Activated CD4-positive, alpha-beta T cell treated with anti-CD3 and anti-CD28 coated beads, Interleukin-2, amount 10 ng/mL, durations not matched to agents 24 days and 14 days (primary cell): ENCODE results near the gene ATE1. TPM values are rescaled to one million over a fixed set of nuclear protein-coding genes. Genes with fewer than 3 reads are reported as not detected.

Experiments
- DNase-seq: peaks from one replicate; pipeline ENCODE4 v3.0.0; 2022
- H3K27ac Mint-ChIP-seq: one replicate; pipeline ENCODE4 v1.8.0; 2022; ENCODE audit warnings: mild to moderate bottlenecking, mixed read lengths
- H3K27me3 Mint-ChIP-seq: one replicate; pipeline ENCODE4 v1.8.0; 2022; ENCODE audit warnings: mixed read lengths
- H3K36me3 Mint-ChIP-seq: one replicate; pipeline ENCODE4 v1.8.0; 2022; ENCODE audit warnings: low read depth, mild to moderate bottlenecking, mixed read lengths
- H3K4me1 Mint-ChIP-seq: one replicate; pipeline ENCODE4 v1.8.0; 2021; ENCODE audit warnings: mixed read lengths
- H3K4me3 Mint-ChIP-seq: one replicate; pipeline ENCODE4 v1.8.0; 2022; ENCODE audit warnings: mild to moderate bottlenecking, moderate library complexity, mixed read lengths
- H3K9me3 Mint-ChIP-seq: one replicate; pipeline ENCODE4 v1.8.0; 2021; ENCODE audit warnings: mixed read lengths
- intact Hi-C: fragments of 100-400 bp; cut with micrococcal nuclease; formaldehyde crosslinking; loops from one replicate; pipeline ENCODE4 v1.15.1; 2023
- total RNA-seq: library from RNA; stranded (reverse); gene quantifications from 2 replicates; pipeline ENCODE4 v1.2.3, GENCODE V29; 2022

The ATE1 gene
- total RNA-seq, 1 donor from 2014 or later: 39.1 TPM

DNA sequence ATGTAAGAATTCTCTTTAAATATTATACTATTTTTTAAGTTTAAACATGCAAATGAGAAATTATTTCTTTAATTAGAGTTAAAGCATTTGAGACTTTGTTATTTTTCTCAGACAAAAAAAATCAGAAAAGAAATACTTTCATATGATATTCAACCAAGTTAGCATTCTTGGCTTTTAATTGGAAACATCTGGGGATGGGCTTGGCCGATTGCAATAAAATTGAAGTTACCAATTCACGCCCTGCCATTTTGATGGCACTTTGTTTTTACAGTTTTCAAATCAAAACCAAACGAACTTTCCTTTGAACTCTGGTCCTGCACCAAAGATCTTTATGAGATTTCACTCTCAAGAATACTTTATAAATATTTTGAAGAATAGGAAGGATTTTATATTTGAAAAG is 127.7 kb downstream of the ATE1 start:
- no peak overlapping the region for H3K27ac Mint-ChIP-seq
- no peaks in the 10 kb centered on the region for H3K9me3 Mint-ChIP-seq
- no peak overlapping the region for H3K4me3 Mint-ChIP-seq
- H3K36me3 Mint-ChIP-seq: peaks cover 2% of the 10 kb centered on the region
- no peaks in the 10 kb centered on the region for H3K27me3 Mint-ChIP-seq
- no peaks in the 10 kb centered on the region for H3K4me1 Mint-ChIP-seq
- DNase-seq: no peak
- intact Hi-C loops: no loop called here

DNA sequence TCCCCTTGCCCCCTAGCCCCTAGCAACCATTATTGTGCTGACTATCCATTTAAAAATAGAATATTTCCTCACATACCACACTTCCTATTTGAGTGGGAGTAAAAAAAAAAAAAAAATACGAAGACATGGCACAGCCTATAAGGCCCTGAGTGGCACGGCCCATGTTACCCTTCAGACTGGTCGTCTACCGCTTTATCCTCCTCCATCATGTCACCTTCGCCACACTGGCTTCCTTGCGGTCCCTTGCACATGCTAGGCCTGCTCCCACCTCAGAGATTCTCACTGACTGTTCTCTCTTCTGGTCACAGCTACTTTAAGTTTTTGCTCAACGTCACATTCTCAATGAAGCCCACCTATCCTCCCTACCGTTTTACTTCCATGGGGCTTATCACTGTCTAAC is 130.3 kb downstream of the ATE1 start:
- DNase-seq: no peak
- H3K4me3 Mint-ChIP-seq: no peak overlapping the region
- H3K9me3 Mint-ChIP-seq: no peaks in the 10 kb centered on the region
- no peaks in the 10 kb centered on the region for H3K27me3 Mint-ChIP-seq
- H3K36me3 Mint-ChIP-seq: peaks cover under 1% of the 10 kb centered on the region
- intact Hi-C loops: no loop called here
- H3K4me1 Mint-ChIP-seq: no peaks in the 10 kb centered on the region
- H3K27ac Mint-ChIP-seq: peak overlapping the region; percentile 30

GRCh38 chr10:121796342-121796741 is 131.5 kb downstream of the ATE1 start:
- intact Hi-C loops: no loop called here
- Mint-ChIP-seq H3K4me1 (no peaks in the 10 kb centered on the region), H3K36me3 (no peaks in the 10 kb centered on the region), H3K27ac (no peak overlapping the region), H3K9me3 (no peaks in the 10 kb centered on the region), H3K4me3 (no peak overlapping the region), H3K27me3 (no peaks in the 10 kb centered on the region)
- DNase-seq: no peak

DNA sequence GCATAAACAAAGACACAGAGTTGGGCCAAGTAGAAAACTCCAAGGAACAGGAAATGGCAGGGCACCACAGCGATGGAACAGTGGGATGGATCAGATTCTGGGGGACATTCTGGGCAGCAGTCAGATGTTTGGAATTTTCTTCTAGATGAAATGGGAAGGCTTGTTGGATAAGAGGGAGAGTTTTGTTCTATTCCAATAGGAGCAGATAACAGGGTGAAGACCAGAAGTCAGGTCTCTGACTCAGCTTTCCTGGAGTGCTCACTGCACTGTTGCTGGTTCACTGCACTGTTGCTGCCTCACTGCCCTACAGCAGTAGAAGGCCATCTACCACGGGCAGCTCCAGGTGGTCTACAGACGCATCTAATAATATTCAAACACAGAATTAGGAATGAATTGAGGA is 135.6 kb downstream of the ATE1 start:
- Mint-ChIP-seq H3K9me3 (no peaks in the 10 kb centered on the region), H3K4me1 (no peaks in the 10 kb centered on the region), H3K27me3 (no peaks in the 10 kb centered on the region), H3K4me3 (no peak overlapping the region), H3K36me3 (no peaks in the 10 kb centered on the region), H3K27ac (no peak overlapping the region)
- no peak for DNase-seq
- intact Hi-C loops: no loop called here

GRCh38 chr10:121791761-121792160 is 136.1 kb downstream of the ATE1 start:
- Mint-ChIP-seq H3K4me1 (no peaks in the 10 kb centered on the region), H3K9me3 (no peaks in the 10 kb centered on the region), H3K36me3 (no peaks in the 10 kb centered on the region), H3K27me3 (no peaks in the 10 kb centered on the region), H3K27ac (no peak overlapping the region), H3K4me3 (no peak overlapping the region)
- DNase-seq: no peak
- intact Hi-C loops: no loop called here

- no peaks in the 10 kb centered on the region for H3K4me1 Mint-ChIP-seq
- intact Hi-C loops: no loop called here
- DNase-seq: no peak
- no peaks in the 10 kb centered on the region for H3K27me3 Mint-ChIP-seq
- no peaks in the 10 kb centered on the region for H3K36me3 Mint-ChIP-seq
- no peak overlapping the region for H3K4me3 Mint-ChIP-seq
- H3K27ac Mint-ChIP-seq: no peak overlapping the region
- no peaks in the 10 kb centered on the region for H3K9me3 Mint-ChIP-seq
These were observed 139.1 kb downstream of the ATE1 start for GRCh38 chr10:121788717-121789116.

DNA sequence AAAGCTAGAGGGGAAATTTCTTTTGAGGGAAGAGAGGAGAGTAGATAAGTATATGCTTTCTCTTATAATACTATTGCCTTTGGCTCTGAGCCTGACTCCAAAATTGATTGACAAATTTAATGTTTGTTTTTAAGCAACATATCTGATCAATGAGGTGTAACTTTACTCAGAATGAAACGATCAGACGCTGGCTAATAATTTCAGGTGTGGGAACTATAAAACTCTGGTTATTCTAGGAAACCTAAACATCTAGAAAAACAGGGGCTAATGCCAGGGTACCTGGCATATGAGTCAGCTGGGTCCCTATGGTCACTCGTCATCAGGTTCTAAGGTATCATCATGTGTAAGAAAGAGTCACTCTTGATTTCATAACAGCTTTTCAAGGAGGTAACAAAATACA is 139.7 kb downstream of the ATE1 start:
- H3K4me3 Mint-ChIP-seq: no peak overlapping the region

GRCh38 chr10:121787169-121787568 is 140.7 kb downstream of the ATE1 start:
- Mint-ChIP-seq H3K27me3 (no peaks in the 10 kb centered on the region), H3K4me3 (no peak overlapping the region), H3K9me3 (no peaks in the 10 kb centered on the region), H3K27ac (no peak overlapping the region), H3K4me1 (no peaks in the 10 kb centered on the region), H3K36me3 (no peaks in the 10 kb centered on the region)
- DNase-seq: no peak
- intact Hi-C loops: no loop called here

More for the DNA sequence above, 139.7 kb downstream of the ATE1 start:
- no peak for DNase-seq
- Mint-ChIP-seq H3K27me3 (no peaks in the 10 kb centered on the region), H3K36me3 (no peaks in the 10 kb centered on the region), H3K4me1 (no peaks in the 10 kb centered on the region), H3K9me3 (no peaks in the 10 kb centered on the region), H3K27ac (no peak overlapping the region)
- intact Hi-C loops: no loop called here

- no peaks in the 10 kb centered on the region for H3K4me1 Mint-ChIP-seq
- DNase-seq: no peak
- H3K27ac Mint-ChIP-seq: no peak overlapping the region
- intact Hi-C loops: no loop called here
- no peaks in the 10 kb centered on the region for H3K36me3 Mint-ChIP-seq
- no peak overlapping the region for H3K4me3 Mint-ChIP-seq
- H3K9me3 Mint-ChIP-seq: no peaks in the 10 kb centered on the region
- no peaks in the 10 kb centered on the region for H3K27me3 Mint-ChIP-seq
These were observed 144.0 kb downstream of the ATE1 start for GRCh38 chr10:121783782-121784372.

DNA sequence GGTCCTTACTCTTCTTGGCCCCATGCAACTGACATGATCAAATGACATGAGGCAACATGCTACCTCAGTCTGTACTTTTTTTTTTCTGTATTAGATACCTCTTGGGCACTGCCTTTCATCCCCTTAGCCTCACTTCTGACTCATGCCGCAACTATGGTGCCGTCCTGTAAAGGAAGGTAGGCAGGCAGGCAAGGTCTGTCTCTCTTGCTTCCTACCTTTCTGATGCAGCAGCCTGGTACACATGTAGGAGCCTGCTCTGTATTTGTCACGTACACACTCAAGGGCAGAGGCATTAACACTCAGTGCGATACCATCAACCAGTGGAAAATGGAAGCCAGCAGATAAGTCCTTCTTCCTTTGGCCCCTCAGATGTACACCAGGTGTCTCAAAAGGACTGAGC is 146.7 kb downstream of the ATE1 start:
- Mint-ChIP-seq H3K4me3 (no peak overlapping the region), H3K9me3 (no peaks in the 10 kb centered on the region), H3K4me1 (no peaks in the 10 kb centered on the region), H3K36me3 (no peaks in the 10 kb centered on the region), H3K27me3 (no peaks in the 10 kb centered on the region), H3K27ac (no peak overlapping the region)
- no peak for DNase-seq
- intact Hi-C loops: no loop called here

- no peak for DNase-seq
- H3K9me3 Mint-ChIP-seq: no peaks in the 10 kb centered on the region
- H3K4me1 Mint-ChIP-seq: no peaks in the 10 kb centered on the region
- intact Hi-C loops: no loop called here
- no peaks in the 10 kb centered on the region for H3K27me3 Mint-ChIP-seq
- H3K4me3 Mint-ChIP-seq: no peak overlapping the region
- peaks cover 1% of the 10 kb centered on the region for H3K36me3 Mint-ChIP-seq
- no peak overlapping the region for H3K27ac Mint-ChIP-seq
These were observed 153.0 kb downstream of the ATE1 start for GRCh38 chr10:121774813-121775212.

DNA sequence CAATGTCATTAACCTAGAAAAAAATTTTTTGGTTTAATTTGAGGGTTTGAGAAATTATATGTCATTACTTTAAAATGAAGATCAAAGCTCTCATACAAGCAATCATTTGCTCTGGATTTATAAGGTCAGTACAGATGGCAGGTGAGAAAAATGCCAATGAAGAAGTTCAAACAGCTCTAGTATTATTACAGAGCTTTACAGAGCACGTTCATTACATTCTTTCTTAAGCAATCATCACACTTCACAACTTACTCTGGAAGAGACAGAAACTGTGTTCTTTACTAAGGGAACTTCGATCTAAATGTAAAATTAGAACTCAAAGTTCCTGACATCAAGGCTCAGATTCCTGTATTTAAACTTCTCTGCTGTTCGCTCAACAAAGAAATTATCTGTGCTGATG is 153.4 kb downstream of the ATE1 start:
- intact Hi-C loops: no loop called here
- H3K4me1 Mint-ChIP-seq: no peaks in the 10 kb centered on the region
- no peaks in the 10 kb centered on the region for H3K27me3 Mint-ChIP-seq
- no peak for DNase-seq
- H3K27ac Mint-ChIP-seq: no peak overlapping the region
- no peak overlapping the region for H3K4me3 Mint-ChIP-seq
- H3K9me3 Mint-ChIP-seq: no peaks in the 10 kb centered on the region
- peaks cover 1% of the 10 kb centered on the region for H3K36me3 Mint-ChIP-seq

DNA sequence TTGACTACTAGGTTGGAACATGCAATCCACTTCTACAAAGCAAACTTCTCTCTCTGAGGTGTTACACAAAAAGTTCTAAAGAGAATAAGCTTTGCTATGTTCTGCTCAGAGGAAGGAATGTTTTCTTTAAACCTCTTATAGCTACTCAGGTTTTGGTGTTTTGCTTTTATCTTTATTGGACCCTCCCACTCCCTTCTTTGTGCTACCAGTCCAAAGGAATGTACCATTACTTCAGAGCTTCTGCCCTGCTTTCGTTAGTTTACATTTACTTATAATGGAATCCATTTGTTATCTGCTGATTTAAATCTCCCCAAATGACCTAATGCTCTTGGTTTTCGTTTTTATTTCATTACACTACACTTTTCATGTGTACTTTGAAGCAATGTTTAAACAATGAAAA is 154.9 kb downstream of the ATE1 start:
- no peaks in the 10 kb centered on the region for H3K4me1 Mint-ChIP-seq
- no peak for DNase-seq
- no peaks in the 10 kb centered on the region for H3K9me3 Mint-ChIP-seq
- no peak overlapping the region for H3K27ac Mint-ChIP-seq
- peaks cover 3% of the 10 kb centered on the region for H3K36me3 Mint-ChIP-seq
- H3K27me3 Mint-ChIP-seq: no peaks in the 10 kb centered on the region
- no peak overlapping the region for H3K4me3 Mint-ChIP-seq
- intact Hi-C loops: no loop called here

GRCh38 chr10:121772406-121772805 is 155.4 kb downstream of the ATE1 start:
- intact Hi-C loops: no loop called here
- DNase-seq: no peak
- no peak overlapping the region for H3K27ac Mint-ChIP-seq
- H3K27me3 Mint-ChIP-seq: no peaks in the 10 kb centered on the region
- peaks cover 5% of the 10 kb centered on the region for H3K36me3 Mint-ChIP-seq
- no peak overlapping the region for H3K4me3 Mint-ChIP-seq
- no peaks in the 10 kb centered on the region for H3K9me3 Mint-ChIP-seq
- no peaks in the 10 kb centered on the region for H3K4me1 Mint-ChIP-seq

GRCh38 chr10:121771966-121772365 is 155.9 kb downstream of the ATE1 start:
- H3K9me3 Mint-ChIP-seq: no peaks in the 10 kb centered on the region
- intact Hi-C loops: no loop called here
- no peak for DNase-seq
- H3K4me1 Mint-ChIP-seq: no peaks in the 10 kb centered on the region
- peaks cover 5% of the 10 kb centered on the region for H3K36me3 Mint-ChIP-seq
- H3K27ac Mint-ChIP-seq: no peak overlapping the region
- no peaks in the 10 kb centered on the region for H3K27me3 Mint-ChIP-seq
- H3K4me3 Mint-ChIP-seq: no peak overlapping the region
